A673 (cell line): Measurements from ENCODE around the gene MFAP3L.

Experiments
- CTCF ChIP-seq: fragments of 300-800, 200-600 bp; sonication (generic); conservative IDR thresholded peaks from 2 replicates; pipeline ENCODE4 v1.5.1; 2017; ENCODE audit warnings: low read depth, mild to moderate bottlenecking, antibody characterized with exemption, low read length, moderate library complexity, mixed read lengths
- EZH2 ChIP-seq: fragments of 200-600 bp; sonication (generic); IDR thresholded peaks from 2 replicates; pipeline ENCODE4 v1.6.1; 2017; ENCODE audit warnings: borderline replicate concordance, low read depth, mild to moderate bottlenecking, mixed read lengths, antibody characterized with exemption, low read length; ENCODE audit not compliant: poor library complexity, severe bottlenecking

DNA sequence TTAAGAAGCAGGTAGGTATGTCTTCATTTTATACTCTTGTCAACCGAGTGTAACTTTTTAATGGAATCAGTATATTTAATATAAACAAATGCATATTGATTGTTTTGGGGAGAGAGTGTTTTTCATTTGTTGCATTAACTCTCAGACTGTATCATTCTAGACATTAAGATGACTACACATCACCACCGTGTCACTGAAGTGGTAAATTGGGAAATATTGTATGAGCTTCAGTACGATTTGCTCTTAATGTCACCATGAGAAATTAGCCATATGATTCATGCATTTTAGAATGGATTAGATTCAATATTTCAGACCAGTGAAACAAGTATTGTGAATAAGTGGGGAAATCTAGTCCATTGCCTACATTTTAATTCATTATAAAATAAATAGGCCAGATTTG is 9.7 kb upstream of the MFAP3L start:
- TF ChIP-seq CTCF (no peak), EZH2 (no peak)
